Measurements from ENCODE around the gene GSTM3. TPM values are rescaled to one million over a fixed set of nuclear protein-coding genes. Genes with fewer than 3 reads are reported as not detected.

Gene GSTM3
- total and polyA plus RNA-seq, 2 experiments from 2014 or later = 3.1 to 4.1 TPM

DNA sequence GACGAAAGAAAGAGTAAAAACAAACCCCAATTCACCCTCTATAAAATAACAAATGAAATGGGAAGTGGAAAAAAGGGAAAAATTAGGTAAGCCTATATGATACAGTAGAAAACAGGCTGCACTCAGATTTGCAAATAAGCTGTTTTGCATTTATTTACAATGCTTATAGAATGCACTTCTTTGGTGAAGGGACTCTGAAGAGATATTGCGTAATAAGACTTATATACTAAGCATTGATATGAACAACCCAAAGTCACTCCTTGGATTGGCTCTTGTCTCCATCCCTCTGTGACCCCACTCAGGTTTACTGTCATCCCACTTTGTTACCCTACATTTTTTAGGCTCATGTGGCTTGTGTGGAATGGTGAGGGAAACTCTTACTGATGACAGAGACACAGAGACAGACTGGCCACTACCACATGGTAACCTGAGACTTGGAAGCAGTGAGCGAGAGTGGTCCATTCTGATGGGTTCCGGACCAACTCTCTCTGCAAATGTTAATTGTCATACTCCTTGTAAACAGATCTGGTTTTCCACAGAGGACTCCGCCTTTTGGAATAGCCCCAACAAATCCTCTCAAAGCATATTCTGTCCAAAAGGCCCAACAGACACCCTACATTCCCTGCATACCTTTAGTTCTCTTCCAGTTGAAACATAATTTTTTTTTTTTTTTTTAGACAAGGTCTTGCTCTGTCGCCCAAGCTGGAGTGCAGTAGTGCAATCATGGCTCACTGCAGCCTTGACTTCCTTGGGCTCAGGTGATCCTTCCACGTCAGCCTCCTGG, 17.7 kb downstream of the GSTM3 start:
- Histone ChIP-seq H3K4me2 (no peak overlapping the region), H3F3A (replicated peaks; ENCODE audit: low read depth) (no peaks in the 10 kb centered on the region), H3K9me2 (ENCODE audit: insufficient read depth) (no peaks in the 10 kb centered on the region), H3K79me2 (replicated peaks; ENCODE audit: insufficient read depth) (no peaks in the 10 kb centered on the region), H2AFZ (no peak overlapping the region), H3K27ac (ENCODE audit: low read depth) (no peak overlapping the region), H4K20me1 (replicated peaks; ENCODE audit: insufficient read depth) (no peaks in the 10 kb centered on the region), H3K4me1 (ENCODE audit: insufficient read depth) (no peaks in the 10 kb centered on the region; the same call in 1 of the 2 replicates), H3K27me3 (ENCODE audit: insufficient read depth) (no peaks in the 10 kb centered on the region), H3K36me3 (ENCODE audit: insufficient read depth) (peaks cover 3% of the 10 kb centered on the region; the same call in 1 of the 2 replicates), H3K4me3 (no peak overlapping the region)
- Mint-ChIP-seq H3K27me3 (ENCODE audit: insufficient read depth, low read depth, poor library complexity) (no peaks in the 10 kb centered on the region), H3K27ac (no peak overlapping the region), H3K4me3 (no peak overlapping the region), H3K9me3 (peaks cover 19% of the 10 kb centered on the region), H3K36me3 (ENCODE audit: low read depth) (peaks cover 12% of the 10 kb centered on the region), H3K4me1 (no peaks in the 10 kb centered on the region)
- DNase-seq (ENCODE audit: low spot score) = no peak
- no peak for ATAC-seq
- TF ChIP-seq NANOG (IDR thresholded peaks at IDR 0.05; ENCODE audit: borderline replicate concordance) = no peak
- TF ChIP-seq, protein P1, sequence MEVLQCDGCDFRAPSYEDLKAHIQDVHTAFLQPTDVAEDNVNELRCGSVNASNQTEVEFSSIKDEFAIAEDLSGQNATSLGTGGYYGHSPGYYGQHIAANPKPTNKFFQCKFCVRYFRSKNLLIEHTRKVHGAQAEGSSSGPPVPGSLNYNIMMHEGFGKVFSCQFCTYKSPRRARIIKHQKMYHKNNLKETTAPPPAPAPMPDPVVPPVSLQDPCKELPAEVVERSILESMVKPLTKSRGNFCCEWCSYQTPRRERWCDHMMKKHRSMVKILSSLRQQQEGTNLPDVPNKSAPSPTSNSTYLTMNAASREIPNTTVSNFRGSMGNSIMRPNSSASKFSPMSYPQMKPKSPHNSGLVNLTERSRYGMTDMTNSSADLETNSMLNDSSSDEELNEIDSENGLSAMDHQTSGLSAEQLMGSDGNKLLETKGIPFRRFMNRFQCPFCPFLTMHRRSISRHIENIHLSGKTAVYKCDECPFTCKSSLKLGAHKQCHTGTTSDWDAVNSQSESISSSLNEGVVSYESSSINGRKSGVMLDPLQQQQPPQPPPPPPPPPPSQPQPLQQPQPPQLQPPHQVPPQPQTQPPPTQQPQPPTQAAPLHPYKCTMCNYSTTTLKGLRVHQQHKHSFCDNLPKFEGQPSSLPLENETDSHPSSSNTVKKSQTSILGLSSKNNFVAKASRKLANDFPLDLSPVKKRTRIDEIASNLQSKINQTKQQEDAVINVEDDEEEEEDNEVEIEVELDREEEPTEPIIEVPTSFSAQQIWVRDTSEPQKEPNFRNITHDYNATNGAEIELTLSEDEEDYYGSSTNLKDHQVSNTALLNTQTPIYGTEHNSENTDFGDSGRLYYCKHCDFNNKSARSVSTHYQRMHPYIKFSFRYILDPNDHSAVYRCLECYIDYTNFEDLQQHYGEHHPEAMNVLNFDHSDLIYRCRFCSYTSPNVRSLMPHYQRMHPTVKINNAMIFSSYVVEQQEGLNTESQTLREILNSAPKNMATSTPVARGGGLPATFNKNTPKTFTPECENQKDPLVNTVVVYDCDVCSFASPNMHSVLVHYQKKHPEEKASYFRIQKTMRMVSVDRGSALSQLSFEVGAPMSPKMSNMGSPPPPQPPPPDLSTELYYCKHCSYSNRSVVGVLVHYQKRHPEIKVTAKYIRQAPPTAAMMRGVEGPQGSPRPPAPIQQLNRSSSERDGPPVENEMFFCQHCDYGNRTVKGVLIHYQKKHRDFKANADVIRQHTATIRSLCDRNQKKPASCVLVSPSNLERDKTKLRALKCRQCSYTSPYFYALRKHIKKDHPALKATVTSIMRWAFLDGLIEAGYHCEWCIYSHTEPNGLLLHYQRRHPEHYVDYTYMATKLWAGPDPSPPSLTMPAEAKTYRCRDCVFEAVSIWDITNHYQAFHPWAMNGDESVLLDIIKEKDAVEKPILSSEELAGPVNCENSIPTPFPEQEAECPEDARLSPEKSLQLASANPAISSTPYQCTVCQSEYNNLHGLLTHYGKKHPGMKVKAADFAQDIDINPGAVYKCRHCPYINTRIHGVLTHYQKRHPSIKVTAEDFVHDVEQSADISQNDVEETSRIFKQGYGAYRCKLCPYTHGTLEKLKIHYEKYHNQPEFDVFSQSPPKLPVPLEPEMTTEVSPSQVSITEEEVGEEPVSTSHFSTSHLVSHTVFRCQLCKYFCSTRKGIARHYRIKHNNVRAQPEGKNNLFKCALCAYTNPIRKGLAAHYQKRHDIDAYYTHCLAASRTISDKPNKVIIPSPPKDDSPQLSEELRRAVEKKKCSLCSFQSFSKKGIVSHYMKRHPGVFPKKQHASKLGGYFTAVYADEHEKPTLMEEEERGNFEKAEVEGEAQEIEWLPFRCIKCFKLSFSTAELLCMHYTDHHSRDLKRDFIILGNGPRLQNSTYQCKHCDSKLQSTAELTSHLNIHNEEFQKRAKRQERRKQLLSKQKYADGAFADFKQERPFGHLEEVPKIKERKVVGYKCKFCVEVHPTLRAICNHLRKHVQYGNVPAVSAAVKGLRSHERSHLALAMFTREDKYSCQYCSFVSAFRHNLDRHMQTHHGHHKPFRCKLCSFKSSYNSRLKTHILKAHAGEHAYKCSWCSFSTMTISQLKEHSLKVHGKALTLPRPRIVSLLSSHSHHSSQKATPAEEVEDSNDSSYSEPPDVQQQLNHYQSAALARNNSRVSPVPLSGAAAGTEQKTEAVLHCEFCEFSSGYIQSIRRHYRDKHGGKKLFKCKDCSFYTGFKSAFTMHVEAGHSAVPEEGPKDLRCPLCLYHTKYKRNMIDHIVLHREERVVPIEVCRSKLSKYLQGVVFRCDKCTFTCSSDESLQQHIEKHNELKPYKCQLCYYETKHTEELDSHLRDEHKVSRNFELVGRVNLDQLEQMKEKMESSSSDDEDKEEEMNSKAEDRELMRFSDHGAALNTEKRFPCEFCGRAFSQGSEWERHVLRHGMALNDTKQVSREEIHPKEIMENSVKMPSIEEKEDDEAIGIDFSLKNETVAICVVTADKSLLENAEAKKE (CRISPR knock-in tag; IDR thresholded peaks at IDR 0.05) = no peak

DNA sequence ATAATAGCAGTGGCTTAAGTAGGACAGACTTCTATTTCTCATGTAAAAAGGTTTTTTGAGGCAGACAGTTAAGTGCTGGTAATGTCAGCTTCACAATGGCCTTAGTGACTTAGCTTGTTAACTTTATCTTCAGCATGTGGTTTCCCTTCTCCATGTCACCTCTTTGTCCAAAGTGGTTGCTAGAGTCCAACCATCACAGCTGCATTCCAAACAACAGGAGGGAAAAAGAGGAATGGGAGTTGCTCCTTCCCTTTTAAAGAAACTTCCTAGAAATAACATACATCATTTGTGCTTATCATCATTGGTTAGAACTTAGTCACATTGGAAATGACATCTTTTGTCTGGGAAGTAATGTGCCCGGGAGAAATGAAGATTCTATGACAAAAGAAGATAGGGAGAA, 18.9 kb downstream of the GSTM3 start:
- DNase-seq (ENCODE audit: low spot score) (no peak), ATAC-seq (no peak)
- H3K4me2 ChIP-seq = no peak overlapping the region
- no peaks in the 10 kb centered on the region; the same call in 2 of the 3 replicates for H3K4me1 Mint-ChIP-seq
- no peak overlapping the region for H3K27ac ChIP-seq (ENCODE audit: low read depth)
- H3K79me2 ChIP-seq (replicated peaks; ENCODE audit: insufficient read depth) = no peaks in the 10 kb centered on the region
- H3K9me2 ChIP-seq (ENCODE audit: insufficient read depth) = no peaks in the 10 kb centered on the region
- H3K4me1 ChIP-seq (ENCODE audit: insufficient read depth) = no peaks in the 10 kb centered on the region; the same call in 1 of the 2 replicates
- H3K4me3 ChIP-seq = no peak overlapping the region
- H3K36me3 Mint-ChIP-seq (ENCODE audit: low read depth) = peaks cover 8% of the 10 kb centered on the region
- no peak overlapping the region for H2AFZ ChIP-seq
- peaks cover under 1% of the 10 kb centered on the region; the same call in 1 of the 2 replicates for H3K36me3 ChIP-seq (ENCODE audit: insufficient read depth)
- H3K4me3 Mint-ChIP-seq = no peak overlapping the region
- H3F3A ChIP-seq (replicated peaks; ENCODE audit: low read depth) = no peaks in the 10 kb centered on the region
- H3K27ac Mint-ChIP-seq = no peak overlapping the region
- H3K27me3 ChIP-seq (ENCODE audit: insufficient read depth) = no peaks in the 10 kb centered on the region
- H3K9me3 Mint-ChIP-seq = peaks cover 14% of the 10 kb centered on the region
- H3K27me3 Mint-ChIP-seq (ENCODE audit: insufficient read depth, low read depth, poor library complexity) = peaks cover 1% of the 10 kb centered on the region
- H4K20me1 ChIP-seq (replicated peaks; ENCODE audit: insufficient read depth) = no peaks in the 10 kb centered on the region
- TF ChIP-seq EZH2phosphoT487 (IDR thresholded peaks at IDR 0.05; ENCODE audit: unreplicated experiment) (no peak), EZH2 (IDR thresholded peaks at IDR 0.05; ENCODE audit: low read depth, unreplicated experiment) (no peak), ZNF114 (CRISPR knock-in tag; IDR thresholded peaks at IDR 0.05) (no peak)
- TF ChIP-seq, protein P1 (CRISPR knock-in tag; IDR thresholded peaks at IDR 0.05) = no peak

Data from GM23338 (cell line).